COLO829 (cell line): ENCODE data around the gene RABEPK.
"Not testable (repeated sequence)": the region's sequence is repeated elsewhere in the genome, so short reads cannot be mapped to it uniquely, and the experiment has no call there.

Source experiments
- DNase-seq: peaks from one replicate; pipeline ENCODE4 v3.0.0; 2012; ENCODE audit warnings: low spot score

RABEPK gene

GRCh38 chr9:125200216-125201047 is at the start of gene RABEPK:
Gene RABEPK, plus strand, starts transcription at chr9:125200542. Its CDS starts 2,472 bp downstream, at chr9:125203014.
- peak; percentile 87 for DNase-seq

GRCh38 chr9:125151730-125152129 is 48.6 kb upstream of the RABEPK start:
- DNase-seq, result no peak

GRCh38 chr9:125153712-125154367 is 46.5 kb upstream of the RABEPK start:
- DNase-seq, result no peak

- no peak for DNase-seq
Measured at GRCh38 chr9:125156551-125156950, 43.8 kb upstream of the RABEPK start.

- no peak for DNase-seq
Measured at GRCh38 chr9:125160750-125161149, 39.6 kb upstream of the RABEPK start.

GRCh38 chr9:125161284-125161918 is 38.9 kb upstream of the RABEPK start:
- DNase-seq, result no peak

- DNase-seq, result not testable (repeated sequence)
Measured at GRCh38 chr9:125162891-125163290, 37.5 kb upstream of the RABEPK start.

GRCh38 chr9:125166762-125167161 is 33.6 kb upstream of the RABEPK start:
- no peak for DNase-seq

- no peak for DNase-seq
Measured at GRCh38 chr9:125169895-125170294, 30.4 kb upstream of the RABEPK start.

GRCh38 chr9:125172031-125172755 is 28.1 kb upstream of the RABEPK start:
- DNase-seq, result no peak

GRCh38 chr9:125176636-125177035 is 23.7 kb upstream of the RABEPK start:
- DNase-seq, result no peak

GRCh38 chr9:125177888-125178287 is 22.5 kb upstream of the RABEPK start:
- DNase-seq, result no peak

GRCh38 chr9:125179776-125180175 is 20.6 kb upstream of the RABEPK start:
- not testable (repeated sequence) for DNase-seq

GRCh38 chr9:125180876-125181275 is 19.5 kb upstream of the RABEPK start:
- no peak for DNase-seq

GRCh38 chr9:125181756-125182155 is 18.6 kb upstream of the RABEPK start:
- not testable (repeated sequence) for DNase-seq

GRCh38 chr9:125183054-125183453 is 17.3 kb upstream of the RABEPK start:
- DNase-seq, result no peak

- no peak for DNase-seq
Measured at GRCh38 chr9:125183561-125183960, 16.8 kb upstream of the RABEPK start.

GRCh38 chr9:125189011-125189360 is 11.4 kb upstream of the RABEPK start:
- DNase-seq, result no peak

- DNase-seq, result peak; percentile 97
Measured at GRCh38 chr9:125189361-125190289, 10.7 kb upstream of the RABEPK start, which contains the start of gene PPP6C. Gene PPP6C, minus strand, starts transcription at chr9:125189803. Its CDS starts 85 bp downstream, at chr9:125189718.

GRCh38 chr9:125190361-125190801 is 10.0 kb upstream of the RABEPK start:
- DNase-seq, result peak; percentile 55

- not testable (repeated sequence) for DNase-seq
Measured at GRCh38 chr9:125194466-125194865, 5.9 kb upstream of the RABEPK start.
